Hepatocyte (in vitro differentiated cells): ENCODE data around the gene QSOX2. TPM values are rescaled to one million over a fixed set of nuclear protein-coding genes. Genes with fewer than 3 reads are reported as not detected.

ENCODE experiments used
- DNase-seq: peaks from one replicate; pipeline ENCODE4 v3.0.0-alpha.2; 2016; ENCODE audit warnings: low spot score
- H2AFZ ChIP-seq: fragments of 200-600 bp; sonication (generic); 2 replicates; pipeline ENCODE4 v1.6.0; 2016; ENCODE audit warnings: antibody characterized with exemption, mild to moderate bottlenecking
- H3K27ac ChIP-seq: fragments of 200-600 bp; sonication (generic); 2 replicates; pipeline ENCODE4 v1.5.1; 2016; ENCODE audit warnings: mild to moderate bottlenecking
- H3K27me3 ChIP-seq: fragments of 200-600 bp; sonication (generic); 2 replicates; pipeline ENCODE4 v1.6.1; 2016
- H3K36me3 ChIP-seq: fragments of 200-600 bp; sonication (generic); replicated peaks from 2 replicates; pipeline ENCODE4 v1.5.1; 2016; ENCODE audit warnings: low read depth; ENCODE audit not compliant: insufficient read depth
- H3K4me1 ChIP-seq: fragments of 200-600 bp; sonication (generic); 2 replicates; pipeline ENCODE4 v1.5.1; 2016; ENCODE audit warnings: mild to moderate bottlenecking, moderate library complexity; ENCODE audit not compliant: insufficient read depth
- H3K4me2 ChIP-seq: fragments of 200-600 bp; sonication (generic); 2 replicates; pipeline ENCODE4 v1.6.0; 2016
- H3K4me3 ChIP-seq: fragments of 200-600 bp; sonication (generic); 2 replicates; pipeline ENCODE4 v1.5.1; 2016; ENCODE audit warnings: mild to moderate bottlenecking
- H3K79me2 ChIP-seq: fragments of 200-600 bp; sonication (generic); 2 replicates; pipeline ENCODE4 v1.6.0; 2017; ENCODE audit warnings: mild to moderate bottlenecking
- H3K9me2 ChIP-seq: fragments of 200-600 bp; sonication (generic); replicated peaks from 2 replicates; pipeline ENCODE4 v1.6.0; 2017; ENCODE audit warnings: mild to moderate bottlenecking; ENCODE audit not compliant: insufficient read depth
- H3K9me3 ChIP-seq: fragments of 200-600 bp; sonication (generic); 2 replicates; pipeline ENCODE4 v1.5.1; 2016; ENCODE audit warnings: low read depth, mild to moderate bottlenecking
- H4K20me1 ChIP-seq: fragments of 200-600 bp; sonication (generic); 2 replicates; pipeline ENCODE4 v1.6.0; 2016; ENCODE audit warnings: mild to moderate bottlenecking; ENCODE audit not compliant: insufficient read depth, poor library complexity, severe bottlenecking
- CTCF ChIP-seq: fragments of 200-600 bp; sonication (generic); IDR thresholded peaks from 2 replicates; pipeline ENCODE4 v1.5.1; 2016; ENCODE audit warnings: antibody characterized with exemption, mild to moderate bottlenecking; ENCODE audit not compliant: poor library complexity
- EZH2 ChIP-seq: fragments of 200-600 bp; sonication (generic); IDR thresholded peaks from 2 replicates; pipeline ENCODE4 v1.6.1; 2016; ENCODE audit warnings: antibody characterized with exemption, mild to moderate bottlenecking, borderline replicate concordance
- EZH2phosphoT487 ChIP-seq: fragments of 200-600 bp; sonication (generic); IDR thresholded peaks from one replicate; pipeline ENCODE4 v1.6.1; 2018; ENCODE audit warnings: antibody characterized with exemption, mild to moderate bottlenecking, low read depth, moderate library complexity; ENCODE audit not compliant: unreplicated experiment, severe bottlenecking
- WGBS: methylation state at CpG from one replicate; pipeline ENCODE4 v1.1.6; 2016; ENCODE audit warnings: low lambda C conversion rate; ENCODE audit errors: missing lambda C conversion rate; 5-methylcytosine and 5-hydroxymethylcytosine counted together
- polyA plus RNA-seq: library from polyadenylated mRNA; unstranded; fragments of >200 nt; fragmentation: Nextera tagmentation; extraction: Ambion mirVana; gene quantifications from 2 replicates; pipeline ENCODE4 v1.2.1, GENCODE V29; 2016
- total RNA-seq: library from RNA; depleted of rRNA; stranded (reverse); fragments of >200 nt; gene quantifications from 2 replicates; pipeline ENCODE4 v1.2.3, GENCODE V29; 2014

QSOX2 gene
- total and polyA plus RNA-seq, 2 experiments from 2014 or later: 3.3 to 11.0 TPM

GRCh38 chr9:136270173-136270705 lies 24.6 kb upstream of the QSOX2 start:
- no peak for TF ChIP-seq EZH2
- no peak for TF ChIP-seq CTCF
- no peak for TF ChIP-seq EZH2phosphoT487
- no peak overlapping the region for H3K4me2 ChIP-seq
- H3K27ac ChIP-seq: no peak overlapping the region
- H3K4me3 ChIP-seq: no peak overlapping the region
- no peak for DNase-seq
- 91% methylated on average over 13 of the region's 13 CpGs for WGBS
- H3K4me1 ChIP-seq: peaks cover 6% of the 10 kb centered on the region
- no peak overlapping the region for H2AFZ ChIP-seq
- no peaks in the 10 kb centered on the region for H3K79me2 ChIP-seq
- no peaks in the 10 kb centered on the region for H3K9me3 ChIP-seq
- no peaks in the 10 kb centered on the region for H3K36me3 ChIP-seq
- no peaks in the 10 kb centered on the region for H3K9me2 ChIP-seq
- H4K20me1 ChIP-seq: no peaks in the 10 kb centered on the region
- H3K27me3 ChIP-seq: no peaks in the 10 kb centered on the region

- no peak for DNase-seq
- TF ChIP-seq CTCF (no peak), EZH2phosphoT487 (no peak), EZH2 (no peak)
- H3K9me2 ChIP-seq: no peaks in the 10 kb centered on the region
- H4K20me1 ChIP-seq: no peaks in the 10 kb centered on the region
- H3K36me3 ChIP-seq: no peaks in the 10 kb centered on the region
- H3K4me1 ChIP-seq: peaks cover 6% of the 10 kb centered on the region
- no peaks in the 10 kb centered on the region for H3K79me2 ChIP-seq
- no peak overlapping the region for H3K27ac ChIP-seq
- H3K9me3 ChIP-seq: no peaks in the 10 kb centered on the region
- no peak overlapping the region for H3K4me3 ChIP-seq
- no peaks in the 10 kb centered on the region for H3K27me3 ChIP-seq
- WGBS: 66% methylated on average over 6 of the region's 6 CpGs
- H3K4me2 ChIP-seq: no peak overlapping the region
- H2AFZ ChIP-seq: no peak overlapping the region
Observed at GRCh38 chr9:136268735-136269134, 23.1 kb upstream of the QSOX2 start.

GRCh38 chr9:136268318-136268717 lies 22.7 kb upstream of the QSOX2 start:
- Histone ChIP-seq H3K4me2 (no peak overlapping the region), H3K4me1 (peaks cover 6% of the 10 kb centered on the region), H3K9me2 (no peaks in the 10 kb centered on the region), H3K27ac (no peak overlapping the region), H3K36me3 (no peaks in the 10 kb centered on the region), H3K27me3 (no peaks in the 10 kb centered on the region), H3K9me3 (no peaks in the 10 kb centered on the region), H3K4me3 (no peak overlapping the region), H4K20me1 (no peaks in the 10 kb centered on the region), H2AFZ (no peak overlapping the region), H3K79me2 (no peaks in the 10 kb centered on the region)
- 33% methylated on average over 6 of the region's 6 CpGs for WGBS
- DNase-seq: peak; percentile 32
- TF ChIP-seq CTCF (no peak), EZH2phosphoT487 (no peak), EZH2 (no peak)
